ENCODE data around the gene FAM180B. TPM values are rescaled to one million over a fixed set of nuclear protein-coding genes. Genes with fewer than 3 reads are reported as not detected.
"Not testable (repeated sequence)": the region's sequence is repeated elsewhere in the genome, so short reads cannot be mapped to it uniquely, and the experiment has no call there.

Gene FAM180B
- polyA plus RNA-seq, 1 donor from 2014 or later: not detected

- Histone ChIP-seq H4K20me1 (ENCODE audit: insufficient read depth) (peaks cover 3% of the 10 kb centered on the region), H3F3A (ENCODE audit: insufficient read depth, low read length, poor library complexity, severe bottlenecking) (peaks cover 3% of the 10 kb centered on the region), H3K9me3 (ENCODE audit: low read length) (no peaks in the 10 kb centered on the region), H3K79me2 (replicated peaks; ENCODE audit: insufficient read depth, low read length) (peaks cover 83% of the 10 kb centered on the region), H2AFZ (ENCODE audit: low read depth, low read length) (no peak overlapping the region), H3K36me3 (ENCODE audit: insufficient read depth, low read length) (no peaks in the 10 kb centered on the region), H3K27me3 (ENCODE audit: insufficient read depth, low read depth, low read length) (no peaks in the 10 kb centered on the region), H3K9me2 (ENCODE audit: insufficient read depth, low read length) (no peaks in the 10 kb centered on the region), H3K27ac (ENCODE audit: low read length) (peak overlapping the region; percentile 97), H3K9ac (ENCODE audit: low read length) (peak overlapping the region; percentile 23), H3K4me3 (ENCODE audit: low read length) (peak overlapping the region; percentile 54), H3K4me2 (ENCODE audit: low read length) (no peak overlapping the region)
- TF ChIP-seq POLR2AphosphoS5 (IDR thresholded peaks at IDR 0.05): no peak
- no peak for TF ChIP-seq REST (IDR thresholded peaks at IDR 0.05; ENCODE audit: borderline replicate concordance)
- TF ChIP-seq CTCF (IDR thresholded peaks at IDR 0.05; ENCODE audit: poor library complexity, severe bottlenecking): no peak
- TF ChIP-seq EZH2 (IDR thresholded peaks at IDR 0.05; ENCODE audit: borderline replicate concordance, insufficient read depth, low read length, poor library complexity, severe bottlenecking): no peak
- no peak for TF ChIP-seq TAF1 (IDR thresholded peaks at IDR 0.05; ENCODE audit: low read depth)
- no peak for TF ChIP-seq MXI1 (conservative IDR thresholded peaks at IDR 0.05; ENCODE audit: poor library complexity, severe bottlenecking)
- no peak for TF ChIP-seq EP300 (conservative IDR thresholded peaks at IDR 0.05; ENCODE audit: poor library complexity, severe bottlenecking)
- TF ChIP-seq SMC3 (conservative IDR thresholded peaks at IDR 0.05; ENCODE audit: poor library complexity): no peak
- no peak for TF ChIP-seq RAD21 (conservative IDR thresholded peaks at IDR 0.05)
Measured at GRCh38 chr11:47541070-47541469, 45.4 kb upstream of the FAM180B start.

- no peak for TF ChIP-seq EZH2 (IDR thresholded peaks at IDR 0.05; ENCODE audit: borderline replicate concordance, insufficient read depth, low read length, poor library complexity, severe bottlenecking)
- no peak for TF ChIP-seq POLR2AphosphoS5 (IDR thresholded peaks at IDR 0.05)
- no peak for TF ChIP-seq REST (IDR thresholded peaks at IDR 0.05; ENCODE audit: borderline replicate concordance)
- TF ChIP-seq RAD21 (conservative IDR thresholded peaks at IDR 0.05): no peak
- no peak for TF ChIP-seq SMC3 (conservative IDR thresholded peaks at IDR 0.05; ENCODE audit: poor library complexity)
- TF ChIP-seq EP300 (conservative IDR thresholded peaks at IDR 0.05; ENCODE audit: poor library complexity, severe bottlenecking): no peak
- TF ChIP-seq CTCF (IDR thresholded peaks at IDR 0.05; ENCODE audit: poor library complexity, severe bottlenecking): no peak
- TF ChIP-seq TAF1 (IDR thresholded peaks at IDR 0.05; ENCODE audit: low read depth): no peak
- no peak for TF ChIP-seq MXI1 (conservative IDR thresholded peaks at IDR 0.05; ENCODE audit: poor library complexity, severe bottlenecking)
- no peaks in the 10 kb centered on the region for H4K20me1 ChIP-seq (ENCODE audit: insufficient read depth)
Measured at GRCh38 chr11:47545298-47545697, 41.2 kb upstream of the FAM180B start.

GRCh38 chr11:47546274-47546673, 40.2 kb upstream of the FAM180B start:
- H3K27me3 ChIP-seq (ENCODE audit: insufficient read depth, low read depth, low read length); H3F3A ChIP-seq (ENCODE audit: insufficient read depth, low read length, poor library complexity, severe bottlenecking); H2AFZ ChIP-seq (ENCODE audit: low read depth, low read length); H3K9ac ChIP-seq (ENCODE audit: low read length); H4K20me1 ChIP-seq (ENCODE audit: insufficient read depth); H3K9me2 ChIP-seq (ENCODE audit: insufficient read depth, low read length); H3K9me3 ChIP-seq (ENCODE audit: low read length); H3K4me2 ChIP-seq (ENCODE audit: low read length); H3K27ac ChIP-seq (ENCODE audit: low read length); H3K4me3 ChIP-seq (ENCODE audit: low read length); H3K36me3 ChIP-seq (ENCODE audit: insufficient read depth, low read length): not testable (repeated sequence)
- peaks cover 89% of the 10 kb centered on the region for H3K79me2 ChIP-seq (replicated peaks; ENCODE audit: insufficient read depth, low read length)

More at GRCh38 chr11:47545298-47545697, 41.2 kb upstream of the FAM180B start:
- H3K4me3 ChIP-seq (ENCODE audit: low read length): no peak overlapping the region
- no peak overlapping the region for H3K27ac ChIP-seq (ENCODE audit: low read length)
- H2AFZ ChIP-seq (ENCODE audit: low read depth, low read length): no peak overlapping the region
- H3F3A ChIP-seq (ENCODE audit: insufficient read depth, low read length, poor library complexity, severe bottlenecking): no peaks in the 10 kb centered on the region
- no peaks in the 10 kb centered on the region for H3K27me3 ChIP-seq (ENCODE audit: insufficient read depth, low read depth, low read length)
- no peak overlapping the region for H3K4me2 ChIP-seq (ENCODE audit: low read length)
- no peak overlapping the region for H3K9ac ChIP-seq (ENCODE audit: low read length)
- no peaks in the 10 kb centered on the region for H3K9me3 ChIP-seq (ENCODE audit: low read length)
- H3K9me2 ChIP-seq (ENCODE audit: insufficient read depth, low read length): no peaks in the 10 kb centered on the region
- no peaks in the 10 kb centered on the region for H3K36me3 ChIP-seq (ENCODE audit: insufficient read depth, low read length)
- H3K79me2 ChIP-seq (replicated peaks; ENCODE audit: insufficient read depth, low read length): peaks cover 84% of the 10 kb centered on the region
